GM19468 (cell line): ENCODE data around the gene VTN.

ENCODE experiments used
- ATAC-seq: cut with Tn5 transposase; IDR thresholded peaks from one replicate; pipeline ENCODE4 v1.9.1; 2021; ENCODE audit warnings: mild to moderate bottlenecking, moderate library complexity, moderate number of reproducible peaks; ENCODE audit not compliant: unreplicated experiment; ENCODE audit errors: extremely low read depth

The VTN gene

DNA sequence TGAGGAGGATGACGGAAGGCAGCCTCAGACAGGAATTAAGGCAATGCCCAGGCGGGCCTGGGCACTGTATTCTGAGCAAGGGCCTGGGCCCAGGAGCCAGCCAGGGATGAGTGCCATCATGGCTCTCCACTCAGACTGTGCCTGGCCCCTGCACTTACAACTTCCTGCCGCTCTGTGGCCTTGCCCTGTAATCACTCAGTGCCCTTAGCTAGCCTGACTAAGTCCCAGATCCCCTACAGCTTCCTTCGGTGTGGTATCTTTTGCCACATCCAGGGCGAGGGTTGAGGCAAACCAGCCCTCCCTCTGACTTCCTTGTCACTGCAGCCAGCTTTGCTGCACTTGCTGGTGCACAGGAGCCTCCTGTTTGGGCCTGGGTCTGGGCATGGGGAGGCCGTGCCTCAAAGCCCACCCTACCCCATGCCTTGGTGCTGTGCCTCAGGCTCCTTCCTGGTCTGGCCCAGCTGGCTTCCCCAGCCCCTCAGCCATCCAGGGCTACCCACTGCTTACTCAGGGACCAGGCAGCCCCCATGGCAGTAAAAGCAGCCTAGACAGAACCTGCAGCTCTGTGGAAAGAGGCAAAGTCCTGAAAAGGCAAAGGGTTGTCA is 26.6 kb upstream of the VTN start:
- ATAC-seq, result no peak

DNA sequence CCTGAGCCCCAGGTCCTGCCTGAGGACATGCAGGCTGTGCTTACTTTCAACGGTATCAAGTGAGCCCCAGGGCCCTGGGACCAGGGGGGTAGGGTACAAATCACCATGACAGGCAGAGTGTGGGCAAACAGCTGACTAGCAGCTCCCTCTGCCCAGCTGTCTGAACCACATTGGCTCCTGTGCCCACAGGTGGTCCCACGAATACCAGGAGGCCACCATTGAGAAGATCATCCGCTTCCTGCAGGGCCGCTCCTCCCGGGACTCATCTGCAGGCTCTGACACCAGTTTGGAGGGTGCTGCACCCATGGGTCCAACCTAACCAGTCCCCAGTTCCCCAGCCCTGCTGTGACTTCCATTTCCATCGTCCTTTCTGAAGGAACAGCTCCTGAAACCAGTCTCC is 25.9 kb upstream of the VTN start:
- no peak for ATAC-seq

DNA sequence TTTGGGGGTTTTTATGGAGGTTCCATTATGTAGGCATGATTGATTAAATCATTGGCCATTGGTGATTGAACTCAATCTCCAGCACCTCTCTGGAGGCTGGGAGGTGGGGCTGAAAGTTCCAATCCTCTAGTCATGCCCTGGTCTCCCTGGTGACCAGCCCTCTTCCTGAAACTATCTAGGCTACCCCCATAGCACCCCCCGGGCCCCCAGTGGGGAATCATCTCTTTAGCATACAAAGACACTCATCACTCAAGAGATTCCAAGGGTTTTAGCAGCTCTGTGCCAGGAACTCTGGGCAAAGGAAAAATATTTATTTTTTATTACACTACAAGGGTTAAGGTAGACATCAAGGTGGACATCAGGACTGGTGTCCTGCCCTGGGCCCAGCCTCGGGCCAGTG is 25.3 kb upstream of the VTN start:
- no peak for ATAC-seq

DNA sequence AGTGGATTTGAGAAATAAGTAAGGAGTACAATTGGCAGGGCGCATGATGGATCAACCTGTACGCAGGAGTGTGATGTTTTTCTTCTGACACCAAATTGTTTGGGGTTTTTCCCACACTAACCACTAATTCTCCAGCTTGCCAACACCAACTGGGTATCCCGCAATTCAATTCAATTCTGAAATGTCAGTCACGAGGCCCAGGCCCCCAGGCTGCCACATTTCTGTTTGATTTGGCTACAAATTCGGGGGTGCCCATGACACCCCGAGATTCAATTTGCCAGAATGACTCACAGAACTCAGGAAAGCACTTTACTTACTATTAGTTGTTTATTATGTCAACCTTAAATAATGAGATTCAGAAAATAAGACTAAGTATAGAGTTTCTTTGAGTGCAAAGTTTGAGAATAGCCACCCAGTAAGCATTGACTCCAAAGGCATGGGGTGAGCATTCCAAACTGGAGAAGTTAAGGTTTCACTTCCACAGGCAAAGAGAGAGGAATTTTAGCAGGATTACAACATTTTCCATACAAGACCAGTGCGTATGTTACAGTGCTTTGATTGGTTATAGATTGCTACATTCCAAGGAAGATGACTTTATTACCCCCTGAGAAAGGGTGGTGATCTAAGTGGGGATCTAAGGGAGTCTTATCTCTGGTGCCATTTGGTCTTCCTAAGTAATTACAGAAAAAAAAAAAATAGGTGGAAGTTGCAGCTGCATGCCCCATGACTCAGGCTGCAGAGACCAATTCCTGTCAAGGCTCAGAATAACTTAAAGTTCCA is 24.4 kb upstream of the VTN start:
- no peak for ATAC-seq

DNA sequence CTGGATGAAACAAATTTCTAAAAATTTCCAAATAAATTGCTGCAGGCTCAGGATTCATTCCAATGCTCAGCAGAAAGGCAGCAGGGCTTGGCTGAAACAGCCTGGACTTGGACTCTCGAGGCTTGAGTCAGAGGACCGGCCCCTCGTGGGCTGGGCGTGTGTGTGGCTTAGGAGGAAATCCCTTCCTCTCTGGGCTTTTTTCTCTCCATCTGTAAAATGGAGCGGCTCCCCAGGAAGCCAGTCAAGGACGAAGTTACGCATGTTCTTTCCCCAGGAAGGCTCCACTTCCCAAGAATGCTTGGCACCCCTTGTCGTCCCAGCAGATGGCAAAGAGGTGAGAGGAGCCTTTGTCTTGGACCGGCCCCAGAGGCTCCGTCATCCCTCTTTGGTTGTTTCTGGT is 22.4 kb upstream of the VTN start:
- ATAC-seq, result no peak

DNA sequence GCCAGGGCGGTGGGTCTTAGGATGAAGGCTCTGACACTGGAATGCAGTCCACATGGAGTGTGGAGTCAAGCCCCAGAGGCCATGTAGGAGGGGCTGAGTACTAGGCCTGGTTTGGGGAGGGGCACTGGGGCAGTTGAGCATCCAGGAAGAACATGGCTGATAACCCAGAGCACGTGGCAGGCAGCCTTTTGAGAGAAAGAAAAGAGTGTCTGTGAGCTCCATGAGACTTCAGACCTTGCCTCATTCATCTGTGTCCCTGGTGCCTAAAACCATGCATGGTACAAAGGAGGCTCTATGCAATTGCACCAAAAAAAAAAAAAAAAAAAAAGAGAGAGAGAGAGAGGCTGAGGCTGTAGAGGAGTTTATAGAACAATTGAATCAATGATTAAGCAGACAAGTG is 21.3 kb upstream of the VTN start:
- no peak for ATAC-seq

DNA sequence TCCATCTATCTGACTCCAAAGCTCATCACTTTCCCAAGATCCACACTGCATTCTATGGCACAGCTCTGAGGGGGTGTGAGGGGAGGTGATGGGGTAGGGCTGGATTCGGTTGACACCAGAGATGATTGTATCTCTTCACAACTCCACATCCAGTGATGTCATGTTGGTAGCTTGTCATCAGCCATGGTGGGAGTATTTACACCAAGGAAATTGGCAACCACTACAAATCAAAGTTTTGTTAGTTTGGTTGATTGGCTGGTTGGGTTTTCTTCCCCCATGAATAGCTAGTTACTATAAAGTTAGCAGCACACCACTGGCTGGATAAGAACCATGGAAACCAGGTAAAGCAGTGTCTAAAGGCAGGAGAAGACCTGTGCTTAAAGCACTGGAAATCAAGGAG is 20.9 kb upstream of the VTN start:
- ATAC-seq, result no peak

DNA sequence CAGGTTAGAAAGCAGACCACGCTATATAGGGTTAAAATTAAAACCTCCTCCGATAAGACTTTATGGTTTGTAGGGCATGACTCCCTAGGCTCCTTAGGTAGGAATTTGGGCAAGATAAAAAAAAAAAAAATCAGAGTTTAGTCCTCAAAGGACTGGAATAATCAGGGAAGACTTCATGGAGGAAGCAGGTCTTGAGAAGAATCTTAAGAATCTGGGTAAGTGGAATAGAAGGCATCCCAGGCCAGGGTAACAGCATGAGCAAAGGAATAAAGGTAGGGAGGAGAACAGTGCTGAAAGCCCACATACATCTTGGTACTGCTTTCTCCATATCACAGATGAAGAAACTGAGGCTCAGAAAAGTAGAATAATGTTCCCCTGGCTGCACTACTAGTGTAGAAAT is 20.5 kb upstream of the VTN start:
- no peak for ATAC-seq

DNA sequence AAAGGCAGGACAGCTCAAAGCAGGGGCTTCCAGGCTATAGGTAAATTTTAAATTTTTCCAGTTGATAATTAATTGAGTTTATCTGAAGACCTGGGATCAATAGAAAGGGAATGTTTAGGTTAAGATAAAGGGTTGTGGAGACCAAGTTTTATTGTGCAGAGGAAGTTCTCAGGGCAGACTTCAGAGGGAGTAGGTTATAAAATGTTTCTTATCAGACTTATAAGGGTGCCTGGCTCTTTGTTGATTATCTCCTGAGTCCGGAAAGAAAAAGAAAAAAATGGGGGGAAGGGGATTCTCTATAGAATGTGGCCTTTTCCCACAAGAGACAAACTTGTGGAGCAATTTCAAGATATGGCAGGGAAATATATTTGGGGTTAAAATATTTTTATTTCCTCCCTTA is 20.0 kb upstream of the VTN start:
- no peak for ATAC-seq

DNA sequence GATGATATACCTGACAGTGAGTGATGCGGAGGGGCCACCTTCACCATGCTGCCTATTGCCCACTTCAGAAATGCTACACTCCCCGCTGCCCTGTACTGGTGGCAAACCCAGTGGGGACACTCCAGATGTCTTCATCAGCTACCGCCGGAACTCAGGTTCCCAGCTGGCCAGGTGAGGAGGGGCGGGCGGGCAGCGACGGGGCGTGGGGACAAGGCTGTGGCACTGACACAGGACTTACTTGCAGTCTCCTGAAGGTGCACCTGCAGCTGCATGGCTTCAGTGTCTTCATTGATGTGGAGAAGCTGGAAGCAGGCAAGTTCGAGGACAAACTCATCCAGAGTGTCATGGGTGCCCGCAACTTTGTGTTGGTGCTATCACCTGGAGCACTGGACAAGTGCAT is 18.0 kb upstream of the VTN start:
- no peak for ATAC-seq

DNA sequence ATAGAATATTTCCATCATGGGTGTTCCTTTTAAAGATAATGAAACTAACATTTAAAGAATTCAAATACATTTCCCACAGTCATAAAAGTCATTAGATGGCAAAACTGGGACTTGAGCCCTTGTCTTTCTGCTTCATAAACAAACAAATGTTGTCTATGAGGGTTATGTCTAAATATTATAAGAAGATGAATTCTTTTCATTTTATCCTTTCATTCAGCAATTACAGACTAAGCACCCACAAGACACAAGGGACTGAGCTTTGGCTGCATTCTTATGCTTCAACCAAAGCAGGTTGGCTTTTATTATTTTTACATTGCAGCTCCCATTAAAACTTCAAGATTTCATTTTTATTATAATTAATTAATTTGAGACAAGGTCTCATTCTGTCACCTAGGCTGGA is 16.3 kb upstream of the VTN start:
- ATAC-seq, result no peak

DNA sequence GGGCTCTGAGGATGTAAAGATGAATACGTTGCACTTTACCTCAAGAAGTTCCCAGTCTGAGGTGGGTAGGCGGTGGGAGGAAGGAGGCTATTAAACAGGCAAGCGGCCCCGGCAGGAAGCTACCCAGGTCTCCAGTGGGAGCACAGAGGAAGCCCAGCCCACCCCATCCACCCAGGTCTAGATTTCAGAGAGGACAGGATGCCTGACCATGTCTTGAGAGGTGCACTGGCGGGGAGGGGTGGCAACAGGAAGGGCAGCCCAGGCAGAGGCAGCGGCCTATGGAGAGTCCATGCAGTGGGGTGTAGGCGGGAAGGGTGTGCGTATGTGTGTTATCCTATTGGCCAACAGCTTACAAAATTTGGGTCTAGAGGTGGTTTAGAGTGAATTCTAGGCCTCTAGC is 15.3 kb upstream of the VTN start:
- ATAC-seq, result no peak

DNA sequence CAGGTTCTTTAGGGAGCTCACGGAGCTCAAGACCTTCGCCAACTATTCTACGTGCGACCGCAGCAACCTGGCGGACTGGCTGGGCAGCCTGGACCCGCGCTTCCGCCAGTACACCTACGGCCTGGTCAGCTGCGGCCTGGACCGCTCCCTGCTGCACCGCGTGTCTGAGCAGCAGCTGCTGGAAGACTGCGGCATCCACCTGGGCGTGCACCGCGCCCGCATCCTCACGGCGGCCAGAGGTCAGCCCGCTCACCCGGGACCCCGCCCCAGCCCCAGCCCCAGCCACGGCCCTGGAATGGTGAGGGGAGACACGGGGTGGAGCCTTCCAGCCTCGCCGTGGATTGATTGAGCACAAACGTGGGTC is 14.9 kb upstream of the VTN start:
- no peak for ATAC-seq

DNA sequence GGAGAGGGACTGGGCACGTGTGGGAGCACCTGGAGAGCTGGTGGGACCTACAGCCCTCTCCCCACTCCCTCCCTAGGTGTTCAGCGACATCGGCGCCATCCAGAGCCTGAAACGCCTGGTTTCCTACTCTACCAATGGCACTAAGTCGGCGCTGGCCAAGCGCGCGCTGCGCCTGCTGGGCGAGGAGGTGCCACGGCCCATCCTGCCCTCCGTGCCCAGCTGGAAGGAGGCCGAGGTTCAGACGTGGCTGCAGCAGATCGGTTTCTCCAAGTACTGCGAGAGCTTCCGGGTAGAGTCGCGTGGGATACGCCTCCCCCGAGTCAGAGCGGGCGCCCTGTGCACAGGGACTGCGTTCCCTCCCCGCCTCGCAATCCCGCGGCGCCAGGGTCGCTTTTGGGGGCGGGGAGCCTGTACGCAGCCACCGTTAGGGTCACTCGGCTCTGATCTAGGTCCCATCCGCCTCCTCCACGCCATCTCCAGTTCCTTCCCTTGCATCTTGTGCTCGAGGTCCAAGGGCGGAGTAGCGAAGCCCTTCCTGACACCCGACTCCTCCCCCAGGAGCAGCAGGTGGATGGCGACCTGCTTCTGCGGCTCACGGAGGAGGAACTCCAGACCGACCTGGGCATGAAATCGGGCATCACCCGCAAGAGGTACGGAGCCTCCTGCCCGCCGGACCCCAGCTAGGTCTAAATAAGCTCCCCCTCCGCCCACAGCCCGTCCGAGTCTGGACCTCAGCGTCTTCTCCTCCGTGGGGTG is 14.4 kb upstream of the VTN start:
- ATAC-seq, result no peak

DNA sequence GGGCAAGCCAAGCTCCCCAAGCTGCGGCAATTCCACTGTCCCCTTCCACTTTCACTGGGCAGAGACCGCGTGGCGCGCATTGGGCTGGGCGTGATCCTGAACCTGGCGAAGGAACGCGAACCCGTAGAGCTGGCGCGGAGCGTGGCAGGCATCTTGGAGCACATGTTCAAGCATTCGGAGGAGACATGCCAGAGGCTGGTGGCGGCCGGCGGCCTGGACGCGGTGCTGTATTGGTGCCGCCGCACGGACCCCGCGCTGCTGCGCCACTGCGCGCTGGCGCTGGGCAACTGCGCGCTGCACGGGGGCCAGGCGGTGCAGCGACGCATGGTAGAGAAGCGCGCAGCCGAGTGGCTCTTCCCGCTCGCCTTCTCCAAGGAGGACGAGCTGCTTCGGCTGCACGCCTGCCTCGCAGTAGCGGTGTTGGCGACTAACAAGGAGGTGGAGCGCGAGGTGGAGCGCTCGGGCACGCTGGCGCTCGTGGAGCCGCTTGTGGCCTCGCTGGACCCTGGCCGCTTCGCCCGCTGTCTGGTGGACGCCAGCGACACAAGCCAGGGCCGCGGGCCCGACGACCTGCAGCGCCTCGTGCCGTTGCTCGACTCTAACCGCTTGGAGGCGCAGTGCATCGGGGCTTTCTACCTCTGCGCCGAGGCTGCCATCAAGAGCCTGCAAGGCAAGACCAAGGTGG is 11.2 kb upstream of the VTN start:
- ATAC-seq, result no peak

DNA sequence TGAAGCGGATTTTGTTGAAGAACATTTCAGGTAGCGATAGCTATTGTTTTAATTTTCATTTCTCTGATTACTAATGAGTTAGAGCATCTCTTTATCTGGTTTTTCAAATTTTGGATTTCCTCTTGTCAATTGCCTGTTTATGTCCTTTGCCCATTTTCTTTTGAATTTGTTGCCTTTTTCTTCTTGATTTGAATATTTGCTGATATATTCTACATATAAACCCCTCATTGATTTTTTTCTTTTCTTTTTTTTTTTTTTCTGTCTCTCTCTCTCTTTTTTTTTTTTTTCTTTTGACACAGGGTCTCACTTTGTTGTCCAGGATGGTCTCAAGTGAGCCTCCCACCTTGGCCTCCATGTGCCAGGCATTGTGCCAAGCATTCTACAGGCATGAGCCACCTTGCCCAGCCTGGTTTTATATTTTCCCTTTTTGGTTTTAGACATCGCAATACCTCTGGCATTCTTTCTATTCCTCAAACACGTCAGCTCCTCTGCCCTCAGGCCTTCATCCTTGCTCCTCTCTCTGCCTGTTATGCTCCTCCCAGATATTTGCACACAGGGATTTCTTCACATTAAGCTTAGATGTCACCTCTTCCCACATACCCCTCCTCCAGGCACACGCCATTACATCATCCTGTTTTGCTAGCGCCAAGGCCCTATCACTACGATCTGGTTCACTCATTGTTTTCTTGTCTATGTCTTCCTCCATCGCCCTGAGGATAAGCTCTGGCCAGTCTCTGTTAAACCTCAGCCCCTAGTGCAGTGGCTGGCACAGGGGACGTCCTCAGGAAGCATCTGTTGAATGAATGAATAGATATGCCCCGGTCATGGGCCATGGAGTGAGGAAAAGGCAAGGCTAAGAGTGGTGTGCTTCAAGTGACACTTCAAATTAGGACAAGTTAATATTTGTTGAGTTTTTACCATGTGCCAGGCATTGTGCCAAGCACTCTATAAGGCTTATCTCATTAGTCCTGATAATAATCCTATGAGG is 10.0 kb upstream of the VTN start:
- ATAC-seq, result no peak

DNA sequence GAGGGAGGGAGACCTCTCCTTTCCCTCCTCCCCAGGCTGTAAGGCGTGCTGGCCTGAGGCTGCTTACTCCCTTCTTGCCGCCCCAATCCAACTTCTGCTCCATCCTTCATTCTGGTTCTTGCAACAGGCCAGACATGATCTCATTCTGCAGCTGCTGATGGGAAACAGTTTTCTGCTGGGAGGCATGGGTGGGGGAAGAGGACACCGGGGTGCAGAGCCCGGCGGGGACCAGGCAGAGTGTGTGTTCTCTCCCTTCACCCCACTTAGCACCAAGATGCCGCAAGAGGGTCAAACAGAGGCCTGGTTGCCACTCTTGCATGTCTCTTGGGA is 2.8 kb upstream of the VTN start:
- no peak for ATAC-seq

DNA sequence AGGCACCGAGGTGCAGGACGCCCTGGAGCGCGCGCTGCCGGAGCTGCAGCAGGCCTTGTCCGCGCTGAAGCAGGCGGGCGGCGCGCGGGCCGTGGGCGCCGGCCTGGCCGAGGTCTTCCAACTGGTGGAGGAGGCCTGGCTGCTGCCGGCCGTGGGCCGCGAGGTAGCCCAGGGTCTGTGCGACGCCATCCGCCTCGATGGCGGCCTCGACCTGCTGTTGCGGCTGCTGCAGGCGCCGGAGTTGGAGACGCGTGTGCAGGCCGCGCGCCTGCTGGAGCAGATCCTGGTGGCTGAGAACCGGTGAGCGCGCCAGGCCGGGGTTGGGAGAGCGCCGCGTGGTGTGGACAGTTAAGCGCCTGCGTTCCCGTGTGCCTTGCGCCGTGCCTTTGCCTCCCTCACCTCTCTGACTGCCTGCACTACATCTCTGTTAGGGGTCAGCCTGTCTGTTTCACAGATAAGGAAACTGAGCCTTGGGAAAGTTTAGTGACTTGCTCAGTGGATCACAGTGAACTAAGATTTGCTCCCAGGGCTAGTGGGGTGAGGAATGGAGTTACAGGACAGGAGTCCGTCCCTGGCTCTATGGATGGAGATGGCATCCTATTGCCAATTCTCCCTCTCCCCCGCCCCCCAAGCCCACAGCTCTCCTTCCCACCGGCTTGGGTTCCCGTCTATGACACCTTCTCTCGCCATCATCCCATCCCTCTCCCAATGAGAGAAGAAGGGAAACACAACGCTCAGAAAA is 2.3 kb upstream of the VTN start:
- no peak for ATAC-seq
